ENCODE results near the gene RNF141.

The RNF141 gene

DNA sequence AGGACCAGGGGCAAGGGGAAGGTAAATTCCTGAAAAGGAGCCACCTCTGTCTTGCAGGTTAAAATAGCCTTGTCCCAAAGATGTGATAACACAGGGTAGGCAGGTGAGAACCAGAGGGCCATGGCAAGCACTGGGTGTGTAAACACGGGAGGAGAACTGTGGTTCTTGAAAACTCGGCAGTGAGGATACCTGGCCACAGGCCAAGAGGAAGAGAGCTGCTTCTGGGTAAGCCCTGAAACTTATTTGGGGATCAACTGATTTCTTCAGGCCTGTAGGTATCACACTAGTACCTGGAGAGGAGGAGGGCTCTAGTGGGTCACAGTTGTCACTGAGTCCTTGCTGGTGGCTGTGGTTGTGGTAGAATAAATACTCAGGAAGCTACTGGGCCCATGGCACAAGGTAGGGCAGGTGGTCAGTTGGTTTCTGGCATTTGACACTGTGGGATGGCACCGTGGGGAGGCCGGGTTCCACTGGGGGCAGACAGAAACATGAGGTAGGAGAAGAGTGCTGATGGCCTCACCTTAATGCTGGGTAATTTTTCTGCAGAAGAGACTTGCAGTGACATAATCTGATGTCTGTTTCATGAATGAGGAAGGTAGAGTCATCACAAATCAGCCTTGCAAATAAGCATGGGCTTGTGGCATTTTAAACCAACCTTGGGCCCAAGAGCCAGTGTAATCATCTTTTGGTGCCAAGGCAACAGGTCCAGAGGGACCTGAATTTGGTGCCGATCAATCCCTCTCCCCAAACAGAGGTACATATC is 63.9 kb downstream of the RNF141 start:
- in situ Hi-C loops (cut with HindIII; ENCODE audit: low pct_ligation_motif_present, low pct_unique_long_range_greater_than_20kb, low sequenced_read_pairs) = no loop called here

DNA sequence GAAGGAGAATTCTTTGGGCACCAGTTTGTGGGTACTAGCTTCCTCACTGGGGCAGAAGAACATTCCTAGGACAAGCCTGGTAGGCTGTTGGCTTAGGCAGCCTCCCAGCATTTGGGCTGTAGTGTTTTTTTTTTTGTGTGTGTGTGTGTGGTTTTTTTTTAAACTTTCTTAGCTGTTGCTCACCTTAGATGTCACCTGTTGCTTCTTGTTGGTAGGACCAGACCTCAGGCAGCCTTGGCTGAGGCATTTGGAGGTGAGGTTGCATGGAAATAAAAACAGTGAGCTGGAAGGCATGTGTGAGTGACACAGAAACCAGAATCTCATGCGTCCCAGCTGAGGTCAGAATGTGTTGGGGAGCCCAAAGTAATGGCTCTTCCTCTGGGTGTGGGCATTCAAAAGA is 64.6 kb downstream of the RNF141 start:
- DNase-seq = no peak
- in situ Hi-C loops (cut with HindIII; ENCODE audit: low pct_ligation_motif_present, low pct_unique_long_range_greater_than_20kb, low sequenced_read_pairs) = no loop called here

More for the DNA sequence above, 63.9 kb downstream of the RNF141 start:
- DNase-seq = no peak

DNA sequence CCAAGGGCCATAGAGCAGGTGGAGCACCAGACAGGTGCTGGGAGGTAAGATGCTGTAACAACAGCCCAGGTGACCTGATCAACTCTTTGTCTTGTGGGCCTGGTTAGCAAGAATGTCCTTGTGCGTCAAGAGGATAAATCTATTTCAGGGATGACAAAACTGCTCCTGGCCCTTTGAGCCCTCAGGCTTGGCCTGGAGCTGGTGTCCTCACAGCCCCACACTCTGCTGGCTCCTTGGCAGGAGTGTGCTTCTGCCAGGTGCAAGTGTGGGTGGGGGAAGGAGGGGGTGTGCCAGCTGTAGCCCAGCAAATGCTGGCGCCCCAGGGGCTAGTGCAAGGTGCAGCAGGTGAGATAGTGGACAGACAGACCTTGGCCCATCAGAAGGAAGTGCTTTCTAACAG is 66.4 kb downstream of the RNF141 start:
- no peak for DNase-seq
- in situ Hi-C loops (cut with HindIII; ENCODE audit: low pct_ligation_motif_present, low pct_unique_long_range_greater_than_20kb, low sequenced_read_pairs) = no loop called here

DNA sequence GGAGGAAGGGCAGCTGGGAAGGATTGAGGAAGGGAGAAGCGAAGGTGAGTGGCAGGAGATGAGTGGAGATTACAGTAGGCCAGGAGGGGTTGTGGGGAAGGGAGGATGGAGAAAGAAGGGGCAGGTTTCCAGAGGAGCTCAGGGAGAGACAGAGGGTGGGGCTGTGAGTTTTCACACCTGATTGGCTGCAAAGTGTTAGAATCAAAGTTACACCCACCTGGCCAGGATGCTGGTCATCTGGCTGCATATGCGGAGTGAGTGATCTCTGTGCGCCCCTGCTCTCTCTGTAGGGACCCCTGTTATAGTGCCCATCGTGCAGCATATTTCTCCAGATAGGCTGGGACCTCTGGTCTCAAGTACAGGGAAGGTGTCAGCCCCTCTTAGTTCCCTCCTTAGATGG is 67.6 kb downstream of the RNF141 start:
- in situ Hi-C loops (cut with HindIII; ENCODE audit: low pct_ligation_motif_present, low pct_unique_long_range_greater_than_20kb, low sequenced_read_pairs) = no loop called here
- no peak for DNase-seq

DNA sequence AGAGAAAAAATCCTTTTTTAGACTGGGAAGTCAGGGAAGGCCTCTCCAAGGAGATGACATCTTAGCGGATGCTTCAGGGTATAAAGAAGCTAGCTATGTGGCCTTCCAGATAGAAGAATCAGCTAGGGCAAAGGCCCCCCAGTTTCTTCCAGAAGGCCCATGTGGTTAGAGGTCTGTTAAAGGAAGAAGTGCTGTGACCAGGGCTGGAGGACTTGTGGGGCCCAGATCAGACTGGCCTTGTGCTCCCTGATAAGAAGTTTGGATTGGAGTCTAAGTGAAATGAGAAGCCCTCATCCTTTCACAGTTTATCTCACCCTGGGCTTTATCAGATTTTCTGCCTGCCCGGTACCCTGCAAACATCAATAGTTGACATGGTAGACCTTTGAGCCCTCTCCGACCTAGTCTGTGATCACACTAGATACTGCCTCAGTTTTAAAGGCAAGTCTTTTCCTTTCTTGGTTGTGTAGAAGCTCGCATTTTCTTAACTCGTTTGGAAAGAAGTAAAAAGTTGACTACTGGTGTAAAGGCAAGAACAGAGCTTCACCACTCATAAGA is 78.2 kb downstream of the RNF141 start:
- in situ Hi-C loops (cut with HindIII; ENCODE audit: low pct_ligation_motif_present, low pct_unique_long_range_greater_than_20kb, low sequenced_read_pairs) = no loop called here
- no peak for DNase-seq
